HepG2 (cell line): ENCODE data around the gene CBFA2T2. TPM values are rescaled to one million over a fixed set of nuclear protein-coding genes. Genes with fewer than 3 reads are reported as not detected.

Experiments used
- ATAC-seq: fragments of 200-7000 bp; cut with Tn5 transposase; 3 replicates; pipeline ENCODE4 v1.9.1; 2020; ENCODE audit warnings: mild to moderate bottlenecking, moderate library complexity
- BruUV-seq: library from RNA; stranded (reverse); fragments of 400-500 nt; replicated peaks from 2 replicates; lab custom pipeline; 2021; lab: Mats Ljungman, UMichigan
- CTCF ChIA-PET: fragments of 300-600 bp; formaldehyde crosslinking; extraction: SDS; loops from one replicate; lab custom pipeline; 2021; ENCODE audit warnings: low total read pairs, inconsistent platforms, low intra/inter-chr PET ratio; lab: Yijun Ruan, JAX
- POLR2A ChIA-PET: fragments of 350-600 bp; sonication (Branson Sonifier 250); formaldehyde crosslinking; loops from one replicate; lab custom pipeline; 2020; ENCODE audit warnings: antibody characterized with exemption, inconsistent platforms; lab: Yijun Ruan, JAX
- DNase-seq: peaks from one replicate; pipeline ENCODE4 v3.0.0-alpha.2; 2015; ENCODE audit warnings: low spot score
- FAIRE-seq: peaks from 3 replicates; lab custom pipeline; 2011; peaks lifted over from hg19 to GRCh38; lab: Jason Lieb, UNC
- H2AFZ ChIP-seq: one replicate; pipeline ENCODE4 v1.6.1; 2011; ENCODE audit warnings: low read length, inconsistent platforms
- H3K27ac ChIP-seq: fragments of 300-600 bp; 3 replicates; pipeline ENCODE4 v1.8.0; 2011; ENCODE audit warnings: mixed run types, mild to moderate bottlenecking, mixed read lengths, low read length, inconsistent platforms; ENCODE audit not compliant: insufficient read depth; ENCODE audit errors: extremely low read length
- H3K27me3 ChIP-seq, 2 experiments: fragments of 200-600 bp in 1 of 2; 2 replicates in 1 of 2; 3 replicates in 1 of 2; pipeline versions ENCODE4 v1.6.0 to v1.8.0; 2011; ENCODE audit warnings: low read length in 2 of 2, mild to moderate bottlenecking in 2 of 2, moderate library complexity in 2 of 2, inconsistent platforms in 1 of 2; ENCODE audit not compliant: insufficient read depth in 2 of 2, control insufficient read depth in 1 of 2
- H3K36me3 ChIP-seq, 2 experiments: fragments of 200-600 bp in 1 of 2; replicated peaks in 1 of 2; 2 replicates in 1 of 2; 3 replicates in 1 of 2; pipeline versions ENCODE4 v1.5.1 to v1.8.0; 2011; ENCODE audit warnings: low read length in 2 of 2, inconsistent platforms in 1 of 2; ENCODE audit not compliant: insufficient read depth in 2 of 2, control insufficient read depth in 1 of 2
- H3K4me1 ChIP-seq: 2 replicates; pipeline ENCODE4 v1.5.1; 2012; ENCODE audit warnings: low read length, inconsistent platforms; ENCODE audit not compliant: insufficient read depth
- H3K4me2 ChIP-seq: 2 replicates; pipeline ENCODE4 v1.6.0; 2011; ENCODE audit warnings: low read depth, low read length, inconsistent platforms
- H3K4me3 ChIP-seq, 3 experiments: fragments of 200-600 bp in 1 of 3; sonication (generic), shearing (Covaris generic) in 1 of 3; replicated peaks in 1 of 3; 2 replicates each; pipeline ENCODE4 v1.5.1; 2011 to 2016; ENCODE audit warnings: low read length in 3 of 3, inconsistent platforms in 2 of 3, low read depth in 2 of 3, mild to moderate bottlenecking in 2 of 3, control low read depth in 1 of 3, mixed read lengths in 1 of 3; ENCODE audit not compliant: insufficient read depth in 1 of 3
- H3K79me2 ChIP-seq: one replicate; pipeline ENCODE4 v1.6.1; 2011; ENCODE audit warnings: low read length, inconsistent platforms; ENCODE audit not compliant: insufficient read depth
- H3K9ac ChIP-seq: 2 replicates; pipeline ENCODE4 v1.6.0; 2011; ENCODE audit warnings: mild to moderate bottlenecking, low read depth, low read length, inconsistent platforms; ENCODE audit not compliant: insufficient read depth
- H3K9me3 ChIP-seq: 2 replicates; pipeline ENCODE4 v1.5.1; 2012; ENCODE audit warnings: mild to moderate bottlenecking, low read length
- H4K20me1 ChIP-seq: 2 replicates; pipeline ENCODE4 v1.6.0; 2011; ENCODE audit warnings: inconsistent platforms, mild to moderate bottlenecking, low read length, moderate library complexity; ENCODE audit not compliant: insufficient read depth
- ARNT2 ChIP-seq: sonication (generic); formaldehyde crosslinking; IDR thresholded peaks from 2 replicates; pipeline ENCODE4 v1.8.0; 2022; ENCODE audit warnings: mild to moderate bottlenecking, low read depth, missing genetic modification reagents, moderate library complexity
- CREM ChIP-seq, 2 experiments: sonication (generic) in 1 of 2; formaldehyde crosslinking in 1 of 2; IDR thresholded peaks; 2 replicates each; pipeline versions ENCODE4 v1.4.0 to v1.6.1; 2016 to 2020; ENCODE audit warnings: antibody characterized with exemption in 1 of 2, mild to moderate bottlenecking in 1 of 2, missing genetic modification reagents in 1 of 2
- FOXA1 ChIP-seq, 2 experiments: fragments of 450-650 bp in 1 of 2; sonication (generic) in 1 of 2; formaldehyde crosslinking in 1 of 2; IDR thresholded peaks; 2 replicates each; pipeline versions ENCODE4 v1.4.0 to v1.6.1; 2016 to 2020; ENCODE audit warnings: missing genetic modification reagents in 1 of 2
- KLF15 ChIP-seq: sonication (generic); formaldehyde crosslinking; IDR thresholded peaks from 2 replicates; pipeline ENCODE4 v1.8.1; 2023; ENCODE audit warnings: borderline replicate concordance, mild to moderate bottlenecking, inconsistent platforms, missing genetic modification reagents, mixed read lengths
- LCORL ChIP-seq, 2 experiments: fragments of 450-650 bp in 1 of 2; sonication (generic) in 1 of 2; formaldehyde crosslinking in 1 of 2; IDR thresholded peaks; 2 replicates each; pipeline versions ENCODE4 v1.5.0 to v1.6.1; 2017 to 2020; ENCODE audit warnings: antibody characterized with exemption in 1 of 2, missing genetic modification reagents in 1 of 2
- NFYB ChIP-seq: sonication (generic); formaldehyde crosslinking; IDR thresholded peaks from 2 replicates; pipeline ENCODE4 v1.4.0; 2020; ENCODE audit warnings: missing genetic modification reagents
- PHF20 ChIP-seq: sonication (generic); formaldehyde crosslinking; IDR thresholded peaks from 2 replicates; pipeline ENCODE4 v1.5.0; 2020; ENCODE audit warnings: mild to moderate bottlenecking, missing genetic modification reagents
- SAP130 ChIP-seq: IDR thresholded peaks from 2 replicates; pipeline ENCODE4 v1.6.1; 2016; ENCODE audit warnings: low read depth
- SMAD1 ChIP-seq: sonication (generic); formaldehyde crosslinking; IDR thresholded peaks from 2 replicates; pipeline ENCODE4 v1.4.0; 2020; ENCODE audit warnings: missing genetic modification reagents, low read depth, mild to moderate bottlenecking, borderline replicate concordance
- ZNF749 ChIP-seq: sonication (generic); formaldehyde crosslinking; IDR thresholded peaks from 2 replicates; pipeline ENCODE4 v1.8.0; 2022; ENCODE audit warnings: mild to moderate bottlenecking, missing genetic modification reagents, moderate library complexity, borderline replicate concordance
- WGBS: methylation state at CpG from one replicate; pipeline ENCODE4 v1.1.6; 2017; ENCODE audit warnings: low lambda C conversion rate; 5-methylcytosine and 5-hydroxymethylcytosine counted together
- in situ Hi-C: cut with HindIII; loops from 2 replicates; pipeline ENCODE4 v1.10.0; 2017; ENCODE audit warnings: low pct_unique_long_range_greater_than_20kb; ENCODE audit not compliant: extremely low pct_ligation_motif_present
- intact Hi-C: fragments of 100-400 bp; cut with micrococcal nuclease; formaldehyde crosslinking; loops from one replicate; pipeline ENCODE4 v1.10.0; 2022; ENCODE audit not compliant: unreplicated experiment
- polyA plus RNA-seq, 8 experiments: library from polyadenylated mRNA; depleted of rRNA in 3 of 8; stranded (reverse) in 7 of 8; unstranded in 1 of 8; fragments of >200 nt; fragmentation: Illumina TruSeq in 4 of 8; extraction: Trizol in 4 of 8; gene quantifications; 2 replicates each; pipeline versions ENCODE4 v1.2.1 to v1.2.3, GENCODE V29; 2011 to 2016; ENCODE audit warnings: low read depth in 4 of 8, missing spikeins in 1 of 8, mixed read lengths in 1 of 8; ENCODE audit not compliant: insufficient read depth in 1 of 8
- total RNA-seq, 5 experiments: library from RNA; depleted of rRNA; stranded (reverse); fragments of >200 nt; fragmentation: Illumina TruSeq; extraction: Trizol; gene quantifications; 2 replicates each; pipeline ENCODE4 v1.2.3, GENCODE V29; 2016; ENCODE audit warnings: low read depth in 1 of 5
- TF ChIP-seq, protein P1 (sequence below): sonication (generic); formaldehyde crosslinking; IDR thresholded peaks from 2 replicates; pipeline ENCODE4 v1.4.0; 2020; ENCODE audit warnings: missing genetic modification reagents
- TF ChIP-seq, protein P2 (sequence below): sonication (generic); formaldehyde crosslinking; IDR thresholded peaks from 2 replicates; pipeline ENCODE4 v1.8.0; 2022; ENCODE audit warnings: mild to moderate bottlenecking, missing genetic modification reagents, borderline replicate concordance
- TF ChIP-seq, protein P3 (sequence below): IDR thresholded peaks from 2 replicates; pipeline ENCODE4 v1.6.1; 2018; ENCODE audit warnings: missing genetic modification reagents, mild to moderate bottlenecking, missing compliant biosample characterization
- TF ChIP-seq, protein P4 (sequence below): sonication (generic); formaldehyde crosslinking; conservative IDR thresholded peaks from 2 replicates; pipeline ENCODE4 v1.4.0; 2020; ENCODE audit warnings: mild to moderate bottlenecking, missing genetic modification reagents, moderate library complexity

Gene CBFA2T2
- total and polyA plus RNA-seq, 2 of the 13 experiments (the other 11 are each of a cell fraction or from before 2014, with no cell fraction given), result 6.3 to 21.2 TPM

DNA sequence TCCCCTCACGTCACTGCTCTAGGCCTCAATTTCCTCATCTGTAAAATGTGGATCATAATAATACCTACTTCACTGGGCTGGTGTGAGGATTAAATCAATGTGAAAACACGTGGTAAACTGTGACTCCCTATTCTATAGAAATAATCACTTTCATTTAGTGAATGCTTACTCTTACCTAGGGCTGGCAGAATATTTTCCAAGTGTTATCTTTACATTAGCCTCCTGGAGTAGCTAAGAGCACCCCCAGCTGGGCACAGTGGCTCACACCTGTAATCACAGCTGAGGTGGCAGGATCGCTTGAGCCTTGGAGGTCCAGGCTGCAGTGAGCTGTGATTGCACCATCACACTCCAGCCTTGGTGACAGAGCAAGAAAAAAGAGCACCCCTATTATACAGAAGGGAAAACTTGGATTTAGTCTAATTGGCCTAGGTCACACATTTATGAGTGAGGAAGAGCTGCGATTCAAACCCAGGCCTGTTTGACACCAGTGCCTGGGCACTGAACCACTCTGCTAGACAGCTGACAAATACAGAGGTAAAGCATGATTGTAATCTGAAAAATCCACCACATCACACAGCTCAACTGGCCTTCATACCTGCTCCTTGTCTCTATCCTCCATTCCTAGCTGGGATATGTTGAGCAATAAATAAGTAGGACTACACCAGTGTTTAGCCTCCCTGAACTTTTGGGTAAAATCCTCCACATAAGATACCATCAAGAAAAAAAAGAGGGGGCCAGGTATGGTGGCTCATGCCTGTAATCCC lies 44.9 kb upstream of the CBFA2T2 start:
- in situ Hi-C loops (no loop called here), intact Hi-C loops (loop anchor here (10.0 kb wide), 1 partner anchor 290 kb away; the partner anchor contains the start of gene ZNF341)
- H3K9me3 ChIP-seq, result no peaks in the 10 kb centered on the region
- peaks cover 0 to 10% of the 10 kb centered on the region in 2 experiments; a peak in 2 of 5 replicates for H3K27me3 ChIP-seq
- H3K27ac ChIP-seq, result no peak overlapping the region
- H3K9ac ChIP-seq, result peak overlapping the region; percentile 30; the same call in 1 of the 2 replicates
- peak; percentile 89 for FAIRE-seq
- peaks cover 54% of the 10 kb centered on the region for H3K4me1 ChIP-seq
- peak; percentile 17 for ATAC-seq
- no peaks in the 10 kb centered on the region for H3K79me2 ChIP-seq
- no peaks in the 10 kb centered on the region for H3K36me3 ChIP-seq
- no TSS peak for BruUV-seq
- H3K4me3 ChIP-seq, result peak overlapping the region; percentile 64 to 95 (median 72)
- peak overlapping the region; percentile 51 for H2AFZ ChIP-seq
- peak overlapping the region; percentile 99 for H3K4me2 ChIP-seq
- ChIA-PET CTCF (interaction anchor here (1.2 kb wide), 1 partner anchor 43 kb away, joined by 4 read pairs; no protein-coding TSS in a partner anchor), POLR2A (interaction anchor here (1.5 to 4.4 kb wide), 5 partner anchors 45 to 289 kb away, joined by 3 to 36 read pairs (median 7); partner anchors contain the start of gene CBFA2T2)
- WGBS, result 12% methylated on average over 4 of the region's 4 CpGs
- H4K20me1 ChIP-seq, result no peaks in the 10 kb centered on the region
- DNase-seq, result peak; percentile 75
- TF ChIP-seq PHF20 (CRISPR knock-in tag), result no peak
- TF ChIP-seq FOXA1 (IDR thresholded peaks at IDR 0.05), result no peak
- TF ChIP-seq FOXA1 (CRISPR knock-in tag; IDR thresholded peaks at IDR 0.05), result no peak
- peak; percentile 73 for TF ChIP-seq SAP130 (CRISPR knock-in tag)
- TF ChIP-seq CREM (IDR thresholded peaks at IDR 0.05), result no peak
- TF ChIP-seq CREM (CRISPR knock-in tag; IDR thresholded peaks at IDR 0.05), result no peak
- TF ChIP-seq, protein P1, sequence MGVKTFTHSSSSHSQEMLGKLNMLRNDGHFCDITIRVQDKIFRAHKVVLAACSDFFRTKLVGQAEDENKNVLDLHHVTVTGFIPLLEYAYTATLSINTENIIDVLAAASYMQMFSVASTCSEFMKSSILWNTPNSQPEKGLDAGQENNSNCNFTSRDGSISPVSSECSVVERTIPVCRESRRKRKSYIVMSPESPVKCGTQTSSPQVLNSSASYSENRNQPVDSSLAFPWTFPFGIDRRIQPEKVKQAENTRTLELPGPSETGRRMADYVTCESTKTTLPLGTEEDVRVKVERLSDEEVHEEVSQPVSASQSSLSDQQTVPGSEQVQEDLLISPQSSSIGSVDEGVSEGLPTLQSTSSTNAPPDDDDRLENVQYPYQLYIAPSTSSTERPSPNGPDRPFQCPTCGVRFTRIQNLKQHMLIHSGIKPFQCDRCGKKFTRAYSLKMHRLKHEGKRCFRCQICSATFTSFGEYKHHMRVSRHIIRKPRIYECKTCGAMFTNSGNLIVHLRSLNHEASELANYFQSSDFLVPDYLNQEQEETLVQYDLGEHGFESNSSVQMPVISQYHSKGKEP (CRISPR knock-in tag), result no peak
- TF ChIP-seq LCORL (IDR thresholded peaks at IDR 0.05), result no peak
- TF ChIP-seq LCORL (CRISPR knock-in tag; IDR thresholded peaks at IDR 0.05), result peak; percentile 72
- TF ChIP-seq SMAD1, result no peak
- no peak for TF ChIP-seq NFYB
- TF ChIP-seq ZNF749, result no peak
- TF ChIP-seq, protein P2, sequence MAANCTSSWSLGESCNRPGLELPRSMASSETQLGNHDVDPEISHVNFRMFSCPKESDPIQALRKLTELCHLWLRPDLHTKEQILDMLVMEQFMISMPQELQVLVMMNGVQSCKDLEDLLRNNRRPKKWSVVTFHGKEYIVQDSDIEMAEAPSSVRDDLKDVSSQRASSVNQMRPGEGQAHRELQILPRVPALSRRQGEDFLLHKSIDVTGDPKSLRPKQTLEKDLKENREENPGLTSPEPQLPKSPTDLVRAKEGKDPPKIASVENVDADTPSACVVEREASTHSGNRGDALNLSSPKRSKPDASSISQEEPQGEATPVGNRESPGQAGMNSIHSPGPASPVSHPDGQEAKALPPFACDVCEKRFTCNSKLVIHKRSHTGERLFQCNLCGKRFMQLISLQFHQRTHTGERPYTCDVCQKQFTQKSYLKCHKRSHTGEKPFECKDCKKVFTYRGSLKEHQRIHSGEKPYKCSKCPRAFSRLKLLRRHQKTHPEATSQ (CRISPR knock-in tag), result no peak
- TF ChIP-seq KLF15 (CRISPR knock-in tag), result no peak
- TF ChIP-seq, protein P3, sequence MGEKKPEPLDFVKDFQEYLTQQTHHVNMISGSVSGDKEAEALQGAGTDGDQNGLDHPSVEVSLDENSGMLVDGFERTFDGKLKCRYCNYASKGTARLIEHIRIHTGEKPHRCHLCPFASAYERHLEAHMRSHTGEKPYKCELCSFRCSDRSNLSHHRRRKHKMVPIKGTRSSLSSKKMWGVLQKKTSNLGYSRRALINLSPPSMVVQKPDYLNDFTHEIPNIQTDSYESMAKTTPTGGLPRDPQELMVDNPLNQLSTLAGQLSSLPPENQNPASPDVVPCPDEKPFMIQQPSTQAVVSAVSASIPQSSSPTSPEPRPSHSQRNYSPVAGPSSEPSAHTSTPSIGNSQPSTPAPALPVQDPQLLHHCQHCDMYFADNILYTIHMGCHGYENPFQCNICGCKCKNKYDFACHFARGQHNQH, result peak; percentile 56; the same call in 1 of the 2 replicates
- no peak for TF ChIP-seq ARNT2
- TF ChIP-seq, protein P4, sequence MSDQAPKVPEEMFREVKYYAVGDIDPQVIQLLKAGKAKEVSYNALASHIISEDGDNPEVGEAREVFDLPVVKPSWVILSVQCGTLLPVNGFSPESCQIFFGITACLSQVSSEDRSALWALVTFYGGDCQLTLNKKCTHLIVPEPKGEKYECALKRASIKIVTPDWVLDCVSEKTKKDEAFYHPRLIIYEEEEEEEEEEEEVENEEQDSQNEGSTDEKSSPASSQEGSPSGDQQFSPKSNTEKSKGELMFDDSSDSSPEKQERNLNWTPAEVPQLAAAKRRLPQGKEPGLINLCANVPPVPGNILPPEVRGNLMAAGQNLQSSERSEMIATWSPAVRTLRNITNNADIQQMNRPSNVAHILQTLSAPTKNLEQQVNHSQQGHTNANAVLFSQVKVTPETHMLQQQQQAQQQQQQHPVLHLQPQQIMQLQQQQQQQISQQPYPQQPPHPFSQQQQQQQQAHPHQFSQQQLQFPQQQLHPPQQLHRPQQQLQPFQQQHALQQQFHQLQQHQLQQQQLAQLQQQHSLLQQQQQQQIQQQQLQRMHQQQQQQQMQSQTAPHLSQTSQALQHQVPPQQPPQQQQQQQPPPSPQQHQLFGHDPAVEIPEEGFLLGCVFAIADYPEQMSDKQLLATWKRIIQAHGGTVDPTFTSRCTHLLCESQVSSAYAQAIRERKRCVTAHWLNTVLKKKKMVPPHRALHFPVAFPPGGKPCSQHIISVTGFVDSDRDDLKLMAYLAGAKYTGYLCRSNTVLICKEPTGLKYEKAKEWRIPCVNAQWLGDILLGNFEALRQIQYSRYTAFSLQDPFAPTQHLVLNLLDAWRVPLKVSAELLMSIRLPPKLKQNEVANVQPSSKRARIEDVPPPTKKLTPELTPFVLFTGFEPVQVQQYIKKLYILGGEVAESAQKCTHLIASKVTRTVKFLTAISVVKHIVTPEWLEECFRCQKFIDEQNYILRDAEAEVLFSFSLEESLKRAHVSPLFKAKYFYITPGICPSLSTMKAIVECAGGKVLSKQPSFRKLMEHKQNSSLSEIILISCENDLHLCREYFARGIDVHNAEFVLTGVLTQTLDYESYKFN (CRISPR knock-in tag), result no peak
